M059J (cell line): ENCODE measurements around the gene LRRC7. TPM values are rescaled to one million over a fixed set of nuclear protein-coding genes. Genes with fewer than 3 reads are reported as not detected.

Source experiments
- DNase-seq: peaks from one replicate; pipeline ENCODE4 v3.0.0-alpha.2; 2012; ENCODE audit warnings: low read depth
- total RNA-seq: library from RNA; depleted of rRNA; stranded (reverse); fragments of >200 nt; shearing (Covaris generic); gene quantifications from 2 replicates; pipeline ENCODE4 v1.2.3, GENCODE V29; 2014

The LRRC7 gene
- total RNA-seq, 1 experiment from 2014 or later: 0.49 TPM

DNA sequence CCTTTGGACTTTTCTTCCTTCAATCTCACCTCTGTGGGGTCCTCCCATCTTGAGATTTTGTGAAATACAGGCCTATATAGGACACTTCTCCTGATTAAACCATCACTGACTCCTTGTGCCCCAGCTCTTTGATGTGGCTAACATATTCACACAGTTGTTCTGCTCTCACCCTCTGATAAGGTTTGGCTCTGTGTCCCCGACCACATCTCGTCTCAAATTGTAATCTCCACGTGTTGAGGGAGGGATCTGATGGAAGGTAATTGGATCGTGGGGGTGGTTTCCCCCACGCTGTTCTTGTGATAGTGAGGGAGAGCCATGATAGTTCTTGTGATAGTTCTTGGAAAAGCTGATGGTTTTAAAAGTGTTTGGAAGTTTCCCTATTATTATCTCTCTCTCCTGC is 19.7 kb downstream of the LRRC7 start:
- no peak for DNase-seq

DNA sequence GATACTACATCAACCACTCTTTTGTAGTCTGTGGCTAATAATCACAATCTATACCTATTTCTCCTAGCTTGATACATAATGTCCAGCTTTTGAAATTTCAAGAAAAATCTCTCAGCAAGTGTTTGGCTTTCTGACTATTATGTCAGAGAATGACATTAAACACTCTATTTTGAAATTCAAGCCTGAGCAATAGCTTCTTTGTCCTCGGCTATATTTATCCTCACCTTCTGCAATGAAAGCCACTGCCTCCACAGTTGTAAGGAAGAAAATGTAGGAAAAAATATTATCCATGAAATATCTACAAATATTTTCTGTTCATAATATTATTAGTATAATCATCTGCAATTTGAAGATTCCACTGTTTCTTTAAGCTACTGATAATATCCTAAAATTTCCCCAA is 22.1 kb downstream of the LRRC7 start:
- DNase-seq: no peak

DNA sequence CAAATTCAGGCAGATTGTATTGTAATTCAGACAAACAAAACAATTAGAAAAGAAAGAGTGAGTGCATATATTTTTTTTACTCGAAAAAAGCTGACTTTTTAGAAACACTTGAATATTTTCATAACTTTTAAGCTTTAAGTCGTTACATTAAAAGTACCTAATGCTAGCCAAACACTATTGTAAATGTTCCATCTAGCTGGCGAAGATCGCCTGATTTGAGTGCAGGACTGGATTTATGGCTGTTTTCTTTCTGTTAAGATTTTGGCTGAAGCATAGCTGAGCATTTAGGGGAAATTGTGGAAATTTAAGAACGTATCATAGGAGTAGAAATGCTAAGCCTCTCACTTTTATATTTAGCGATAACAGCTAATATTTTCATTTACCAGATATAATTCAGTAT is 24.6 kb downstream of the LRRC7 start:
- DNase-seq: no peak

DNA sequence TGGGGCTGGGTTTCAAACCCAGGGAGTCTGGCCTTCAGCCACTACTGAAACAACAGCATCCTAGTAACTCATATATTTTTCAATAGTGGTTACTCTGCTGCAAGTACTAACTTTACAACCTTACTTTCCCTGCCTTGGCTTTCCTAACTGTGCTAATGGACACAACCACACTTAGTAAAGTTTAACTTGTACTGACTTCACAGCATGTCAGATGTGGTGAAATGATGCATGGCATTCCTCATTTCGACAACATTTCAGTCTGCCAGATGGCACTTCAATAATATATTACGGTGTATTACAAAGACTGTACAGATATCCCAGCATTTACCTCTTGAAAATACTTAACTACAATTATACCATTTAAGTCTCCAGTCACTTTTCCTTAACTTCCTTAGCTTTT is 27.8 kb downstream of the LRRC7 start:
- no peak for DNase-seq

DNA sequence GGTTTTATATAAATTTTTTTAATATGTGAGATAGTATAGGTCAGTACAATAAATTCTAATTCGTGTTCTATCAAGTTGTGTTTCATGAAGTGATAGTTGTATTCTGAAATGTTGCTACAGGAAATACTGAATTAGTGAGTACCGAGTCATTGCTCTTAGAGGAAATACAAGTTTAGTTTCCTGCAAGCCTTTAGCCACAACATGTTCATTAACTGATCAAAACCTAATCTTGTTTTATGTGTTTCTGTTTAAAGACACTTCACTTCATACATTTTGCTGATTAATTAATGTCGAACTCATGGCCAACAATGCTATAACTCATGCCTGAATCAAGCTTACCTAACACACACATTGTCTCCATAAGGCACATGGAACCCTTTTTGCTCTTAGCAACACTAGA is 43.6 kb downstream of the LRRC7 start:
- peak; percentile 12 for DNase-seq

DNA sequence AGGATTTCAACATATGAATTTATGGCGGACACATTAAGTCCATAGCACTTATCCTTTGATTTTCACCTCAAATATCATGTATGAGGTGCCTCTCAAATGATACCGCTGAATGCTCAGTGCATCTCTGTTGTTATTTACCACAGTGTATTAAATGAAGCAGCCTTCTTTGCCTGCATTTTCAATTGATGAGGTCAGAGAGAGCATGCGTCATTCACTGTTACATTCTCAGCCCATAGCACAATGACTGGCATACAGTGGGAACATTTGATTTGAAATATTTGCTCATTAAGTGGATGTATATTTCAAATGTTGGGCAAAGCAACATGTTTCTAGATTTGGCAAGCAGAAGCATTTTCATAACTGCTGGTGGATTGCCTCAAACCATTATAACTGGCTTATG is 45.7 kb downstream of the LRRC7 start:
- DNase-seq: peak; percentile 31

DNA sequence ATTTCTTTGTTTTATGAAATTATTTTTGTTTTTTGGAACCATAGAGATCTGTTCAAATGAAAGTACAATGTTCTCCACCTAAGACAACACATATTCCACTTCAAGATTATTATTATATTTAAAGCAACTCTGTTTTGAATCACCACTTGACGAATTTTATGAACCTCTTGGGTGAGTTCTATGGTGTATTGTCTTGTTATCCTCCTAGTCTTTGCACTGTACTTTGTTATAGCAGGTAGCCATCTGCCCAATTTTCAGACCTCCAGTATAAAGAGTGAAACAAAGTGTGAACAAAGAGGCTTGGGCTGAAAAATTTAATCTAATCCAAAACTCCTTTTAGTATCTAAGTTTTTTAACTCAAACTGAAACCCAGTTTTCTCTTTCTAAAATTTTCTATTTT is 71.0 kb downstream of the LRRC7 start:
- no peak for DNase-seq

DNA sequence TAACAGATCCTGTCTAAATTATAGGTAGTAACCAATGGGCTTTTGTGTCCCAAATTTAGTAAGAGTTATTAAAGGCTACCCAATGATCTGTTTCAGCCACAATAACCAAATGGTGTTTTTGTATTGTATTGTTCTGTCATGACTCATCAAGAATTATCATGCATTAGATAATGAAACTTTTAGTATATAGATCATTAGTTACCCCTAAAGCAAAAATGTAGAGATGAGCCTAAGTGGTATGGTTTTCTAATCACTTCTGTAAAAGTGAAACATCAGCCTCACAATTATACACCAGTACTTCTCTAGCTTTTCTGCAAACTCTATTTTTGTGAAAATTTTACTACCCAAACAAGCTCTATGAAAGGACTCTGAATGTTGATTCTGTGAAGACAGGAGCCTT is 71.4 kb downstream of the LRRC7 start:
- no peak for DNase-seq

DNA sequence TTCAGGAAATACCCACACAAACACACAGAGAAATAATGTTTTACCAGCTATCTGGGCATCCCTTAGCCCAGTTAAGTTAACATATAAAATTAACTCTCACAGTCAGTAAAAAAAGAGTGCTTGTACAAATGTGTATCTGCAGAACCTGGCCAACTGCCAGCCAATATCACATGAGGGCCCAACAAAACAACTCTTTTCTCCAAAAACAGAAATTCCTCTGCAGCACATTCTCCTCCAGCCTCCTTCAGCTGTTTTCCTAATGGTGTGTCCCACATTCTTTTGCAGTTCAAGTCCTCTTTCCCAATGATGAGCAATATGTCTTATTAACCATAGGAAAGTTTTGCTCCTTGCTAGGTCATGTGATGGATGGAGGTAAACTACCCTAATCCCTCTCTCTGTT is 75.5 kb downstream of the LRRC7 start:
- DNase-seq: no peak

DNA sequence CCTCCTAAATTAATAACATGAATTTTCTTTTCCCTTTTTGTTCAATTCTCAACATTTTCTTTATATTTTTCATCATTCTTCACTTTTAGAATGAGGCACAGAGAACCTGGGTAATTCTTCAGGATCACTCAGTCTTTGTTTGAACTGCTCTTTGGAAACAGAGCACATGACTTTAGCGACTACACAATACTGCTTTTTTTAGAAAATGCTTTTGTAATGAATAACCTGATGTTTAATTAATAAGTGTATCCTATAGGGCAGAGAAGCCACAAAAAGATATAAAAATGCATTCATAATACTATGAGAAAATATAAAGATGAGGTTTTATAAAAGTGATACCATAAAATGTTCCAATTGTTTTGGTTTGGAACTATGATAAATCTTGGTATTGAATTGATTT is 77.8 kb downstream of the LRRC7 start:
- no peak for DNase-seq

DNA sequence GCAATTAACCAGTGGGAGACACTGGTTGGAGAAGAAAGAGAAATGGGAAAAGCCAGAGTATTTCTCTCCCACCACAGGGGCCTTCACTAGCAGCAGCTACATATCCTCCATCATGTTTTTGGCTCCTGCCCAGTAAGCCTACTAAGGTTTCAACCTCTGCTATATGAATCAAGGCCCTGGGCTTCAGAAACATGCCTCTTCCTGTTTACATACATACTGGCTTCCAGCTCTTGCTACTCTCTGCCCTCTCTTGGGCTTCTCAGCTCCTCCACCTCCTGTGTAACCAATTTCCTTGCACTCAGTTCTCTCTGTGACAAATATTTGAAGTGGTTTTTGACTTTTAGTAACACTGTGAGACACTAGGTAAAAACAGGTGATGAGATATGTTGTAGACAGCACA is 80.8 kb downstream of the LRRC7 start:
- peak; percentile 59 for DNase-seq

DNA sequence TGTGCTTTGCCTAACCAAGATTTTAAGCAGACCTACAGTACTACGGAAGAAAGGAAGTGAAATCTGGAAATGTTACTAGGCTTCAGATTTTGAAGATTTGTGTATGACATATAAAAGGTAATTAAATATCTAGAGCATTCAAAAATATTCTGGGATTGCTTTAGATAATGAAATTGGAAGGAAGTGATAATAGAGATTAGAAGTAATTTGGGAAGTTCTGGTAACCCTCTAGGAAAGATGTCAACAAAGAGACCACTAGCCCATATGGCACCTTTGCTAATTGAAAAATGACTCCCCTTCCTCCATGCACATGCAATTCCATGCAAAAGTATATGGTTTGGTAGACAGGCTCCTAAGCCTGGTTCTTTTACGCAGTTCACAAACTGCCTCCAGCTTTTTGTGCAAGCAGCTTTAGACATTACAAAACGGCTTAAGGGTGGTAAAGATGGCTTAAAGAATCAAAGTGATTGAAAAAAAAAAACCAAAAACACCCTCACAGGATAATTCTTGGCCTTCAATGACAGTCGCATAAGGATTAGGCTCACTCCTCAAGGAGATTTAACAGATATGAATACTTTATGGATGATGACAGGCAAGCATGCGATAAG is 81.8 kb downstream of the LRRC7 start:
- no peak for DNase-seq

DNA sequence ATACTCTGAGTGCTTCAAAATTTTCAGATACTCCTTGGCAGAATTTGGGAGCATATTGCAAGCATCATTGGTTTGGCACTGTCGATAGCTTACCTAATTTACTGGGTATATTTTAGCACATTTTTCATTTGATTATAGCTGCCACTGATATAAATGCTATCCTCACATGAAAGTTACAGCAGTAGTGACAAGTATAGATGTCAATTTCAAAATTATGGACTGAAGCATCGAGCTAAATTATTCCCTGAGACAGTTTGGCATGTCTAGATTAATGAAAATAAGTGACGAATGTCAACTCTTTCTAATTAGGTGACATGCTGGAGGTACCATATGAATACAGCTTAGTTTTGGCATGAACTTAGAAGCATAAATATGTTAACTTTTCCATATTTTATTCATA is 83.1 kb downstream of the LRRC7 start:
- DNase-seq: no peak

DNA sequence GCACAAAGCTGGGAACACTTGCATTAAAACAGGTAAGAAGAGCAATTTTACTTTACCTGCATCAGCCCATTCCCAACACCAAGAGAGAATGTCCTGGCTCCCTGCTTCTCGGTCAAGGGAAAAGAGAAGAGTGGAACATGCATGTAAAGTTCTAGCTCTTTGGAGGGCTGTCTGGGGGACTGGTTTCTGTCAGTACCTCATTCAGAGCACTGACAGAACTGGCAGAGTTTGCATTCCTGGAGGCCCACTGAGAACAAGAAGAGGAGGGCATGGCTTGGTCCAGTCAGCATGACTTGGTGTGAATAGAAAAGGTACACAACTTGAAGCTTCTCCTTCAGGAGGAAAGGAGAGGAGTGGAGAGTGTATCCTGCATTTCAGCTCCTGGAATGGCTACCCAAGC is 83.9 kb downstream of the LRRC7 start:
- DNase-seq: no peak

DNA sequence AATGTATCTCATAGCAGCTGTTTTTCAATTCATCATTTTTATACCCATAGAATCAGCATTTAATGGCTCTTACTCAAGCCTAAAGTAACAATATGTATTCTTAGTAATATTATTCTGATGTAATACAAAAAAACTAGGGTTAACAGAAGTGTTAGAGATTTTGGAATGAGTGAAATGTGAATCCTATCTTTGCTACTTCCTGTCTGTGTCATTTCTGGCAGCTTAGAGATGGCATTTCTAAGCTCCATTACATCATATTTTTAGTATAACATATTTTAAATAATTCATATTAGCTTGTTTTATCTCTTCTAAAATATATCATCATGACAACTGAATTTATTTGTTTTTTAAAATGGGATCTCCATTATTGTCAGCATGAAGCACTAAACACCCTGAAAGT is 90.2 kb downstream of the LRRC7 start:
- no peak for DNase-seq

DNA sequence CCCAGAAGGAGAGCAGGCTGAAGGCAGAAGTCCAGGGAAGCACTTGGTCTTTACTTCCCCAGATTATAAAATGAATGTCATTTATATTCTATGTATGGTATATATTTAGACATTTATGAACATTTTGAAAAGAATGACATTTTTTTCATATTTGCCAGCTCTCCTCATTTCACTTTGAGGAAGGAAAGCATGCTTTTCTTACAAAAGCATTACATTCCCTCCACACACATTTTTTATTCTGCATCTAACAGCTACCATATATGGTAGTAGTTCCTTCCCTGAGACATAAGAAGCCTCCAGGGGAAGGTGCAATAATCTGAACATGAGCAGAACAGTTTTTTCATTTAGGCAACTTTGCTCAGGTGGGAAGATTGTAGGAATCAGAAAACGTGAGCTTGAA is 94.0 kb downstream of the LRRC7 start:
- no peak for DNase-seq

DNA sequence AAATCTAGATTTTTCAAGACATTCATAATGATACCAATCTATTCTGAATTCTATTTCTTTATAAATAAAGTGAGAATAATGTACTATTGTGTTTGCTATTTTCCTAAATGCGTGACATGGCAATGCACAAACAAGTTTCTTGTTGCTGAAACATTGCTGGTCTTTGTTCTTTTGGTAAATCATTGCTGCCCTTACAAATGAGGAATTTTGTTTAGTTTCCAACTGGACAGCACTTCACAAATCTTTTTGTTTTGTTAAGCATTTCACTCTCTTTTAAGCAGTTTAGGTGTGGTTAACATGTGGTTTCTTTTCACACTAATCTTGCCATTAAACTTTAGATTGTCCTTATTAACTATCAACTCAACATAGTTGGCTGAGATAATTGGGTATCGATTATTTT is 94.6 kb downstream of the LRRC7 start:
- no peak for DNase-seq

DNA sequence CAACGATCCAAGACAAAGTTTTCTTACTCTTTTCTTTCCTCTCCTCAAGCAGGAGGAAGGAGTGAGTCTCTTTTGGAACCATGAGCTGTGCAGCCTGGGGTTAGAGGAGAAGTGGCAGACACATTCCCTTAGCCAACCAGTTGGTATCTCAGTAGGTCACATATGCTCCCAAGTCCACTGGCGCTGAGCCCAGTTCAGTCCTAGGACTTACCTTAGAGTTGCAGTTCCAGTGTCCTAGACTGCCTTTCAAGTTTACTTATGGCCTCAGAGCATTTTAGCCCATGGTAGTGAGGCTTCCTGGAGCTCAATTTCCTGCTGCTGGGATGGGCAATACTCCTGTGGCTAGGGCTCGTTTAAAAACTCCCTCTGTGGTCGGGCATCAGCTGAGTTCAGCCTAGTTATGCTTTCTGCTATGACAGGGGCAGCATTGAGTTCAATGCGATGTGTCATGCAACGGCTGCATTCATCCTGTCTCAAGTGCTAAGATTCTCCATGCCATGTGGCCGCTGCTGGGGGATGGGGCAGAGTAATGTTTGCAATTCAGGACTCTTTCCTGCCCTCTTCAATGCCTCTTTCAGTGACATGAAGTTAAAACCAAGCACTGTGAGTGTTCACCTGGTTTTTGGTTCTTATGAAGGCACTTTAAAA is 103.8 kb downstream of the LRRC7 start:
- peak; percentile 86 for DNase-seq

DNA sequence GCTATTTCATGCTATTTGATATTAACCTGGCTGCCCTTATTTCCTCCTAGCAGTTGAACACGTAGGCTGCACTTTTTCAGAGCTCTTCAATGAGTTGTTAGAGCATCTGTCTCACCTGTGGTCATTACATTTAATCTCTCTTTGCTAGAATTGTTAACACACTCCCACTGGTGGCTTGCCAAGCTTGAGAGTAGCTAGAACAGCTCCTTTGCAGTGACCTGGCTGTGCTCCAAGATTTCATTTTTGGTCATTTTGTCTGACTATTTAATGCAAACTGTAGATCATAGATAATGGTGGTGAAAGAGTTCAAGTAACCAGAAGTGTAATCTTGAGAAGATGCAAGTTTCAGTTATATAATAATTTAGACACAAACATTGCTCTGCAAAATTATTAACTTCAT is 105.6 kb downstream of the LRRC7 start:
- peak; percentile 31 for DNase-seq

DNA sequence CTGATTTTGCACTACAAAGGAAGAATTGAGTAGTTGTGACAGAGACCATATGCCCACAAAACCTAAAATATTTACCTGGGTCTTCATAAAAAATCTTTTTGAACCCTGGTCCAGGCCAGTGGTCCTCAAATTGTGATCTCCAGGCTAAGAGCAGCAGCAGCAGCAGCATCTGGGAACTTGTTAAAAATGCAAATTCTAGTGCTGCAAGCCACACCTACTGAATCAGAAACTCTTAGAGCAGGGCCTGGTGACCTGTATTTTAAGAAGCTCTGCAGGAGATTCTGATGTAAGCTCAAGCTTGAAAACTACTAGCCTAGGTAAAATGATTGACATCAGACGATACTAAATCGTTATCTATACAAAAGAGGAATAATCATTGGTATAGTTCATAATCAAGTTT is 112.2 kb downstream of the LRRC7 start:
- DNase-seq: no peak

DNA sequence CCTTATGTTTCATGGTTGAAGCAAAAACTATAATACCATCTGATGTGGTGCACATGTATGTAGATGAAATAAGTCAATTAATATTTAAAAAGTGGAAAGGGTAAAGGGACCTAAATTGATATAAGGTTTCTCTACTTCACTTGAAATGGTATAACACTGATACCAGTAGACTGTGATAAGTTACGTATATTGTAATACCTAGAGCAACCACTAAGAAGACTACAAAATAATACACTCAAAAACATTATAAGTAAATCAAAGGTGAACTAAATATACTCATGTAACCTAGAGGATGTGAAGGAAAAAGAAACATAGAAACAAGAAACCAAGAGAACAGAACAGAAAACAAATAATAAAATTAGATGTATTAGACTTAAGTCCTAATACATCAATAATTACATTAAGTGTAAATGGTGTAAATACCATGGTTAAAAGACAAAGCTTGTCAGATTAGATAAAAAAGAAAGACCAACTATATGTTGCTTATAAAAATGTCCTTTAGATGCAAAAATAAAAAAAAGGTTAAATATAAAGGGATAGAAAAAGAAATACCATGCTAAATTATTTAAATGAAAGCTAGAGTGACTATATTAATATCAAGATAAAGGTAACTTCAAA is 118.8 kb downstream of the LRRC7 start:
- DNase-seq: no peak

DNA sequence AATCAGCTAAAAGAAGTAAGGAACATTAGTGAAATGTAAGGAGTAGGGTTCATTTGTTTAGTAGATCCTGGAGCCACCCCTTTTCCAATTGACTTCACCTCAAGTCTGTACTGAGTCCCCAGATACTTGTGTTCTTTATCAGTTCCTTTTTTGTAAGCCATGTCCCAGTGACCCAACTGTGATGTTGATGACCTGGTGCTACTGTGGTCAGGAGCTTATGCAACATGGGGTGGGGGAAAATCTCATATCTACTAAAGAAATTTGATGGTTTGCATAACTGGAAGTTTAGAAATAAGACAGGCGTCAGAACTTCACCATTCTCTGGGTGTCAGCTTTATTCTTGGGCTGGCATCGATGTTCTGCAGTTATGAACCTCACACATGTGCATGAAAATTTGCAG is 120.5 kb downstream of the LRRC7 start:
- DNase-seq: no peak

DNA sequence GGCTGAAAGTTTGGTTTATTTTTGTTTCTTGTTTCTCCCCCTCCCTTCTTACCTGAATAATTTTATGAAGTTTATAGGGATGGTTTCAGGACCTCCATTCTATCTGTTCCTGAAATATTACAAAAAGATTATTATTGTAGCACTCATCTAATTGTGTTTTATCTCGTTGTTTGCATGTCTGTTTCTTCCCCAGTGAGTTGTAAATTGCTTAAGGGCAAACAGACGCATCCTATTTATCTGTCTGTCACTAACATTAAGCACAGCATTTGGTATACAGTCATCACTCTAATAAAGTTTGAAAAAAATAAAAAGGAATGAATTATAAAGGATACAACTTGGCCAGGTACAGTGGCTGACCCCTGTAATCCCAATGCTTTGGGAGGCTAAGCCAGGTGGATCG is 123.5 kb downstream of the LRRC7 start:
- no peak for DNase-seq
